Activated naive CD4-positive, alpha-beta T cell treated with anti-CD3 and anti-CD28 coated beads, Interleukin-2, amount 50 U/mL, for 16 hours (primary cell): ENCODE data around the gene TCF23.
"Not testable (repeated sequence)": the region's sequence is repeated elsewhere in the genome, so short reads cannot be mapped to it uniquely, and the experiment has no call there.

Source experiments
- DNase-seq: peaks from one replicate; pipeline ENCODE4 v3.0.0-alpha.2; 2020

TCF23 gene

DNA sequence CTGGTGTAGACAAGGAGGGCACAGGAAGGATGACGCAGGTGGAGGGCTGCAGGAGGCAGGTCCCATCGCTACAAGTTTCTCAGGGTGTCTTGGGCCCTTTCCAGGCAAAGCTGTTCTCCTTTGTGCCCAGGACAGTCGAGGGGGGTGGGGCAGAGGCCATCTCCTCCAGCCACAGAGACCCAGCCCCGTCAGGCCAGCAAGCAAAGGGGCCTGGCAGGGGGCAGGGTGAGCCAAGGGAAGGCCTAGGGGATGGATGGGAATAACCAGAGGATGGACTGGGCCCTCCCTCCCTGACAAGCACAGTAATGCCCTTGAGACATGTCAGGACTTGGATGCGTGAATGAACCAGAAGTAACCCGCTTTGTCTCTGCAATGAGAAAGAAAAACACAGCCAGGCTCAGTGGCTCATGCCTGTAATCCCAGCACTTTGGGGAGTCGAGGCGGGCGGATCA is 6.3 kb downstream of the TCF23 start:
- no peak for DNase-seq

DNA sequence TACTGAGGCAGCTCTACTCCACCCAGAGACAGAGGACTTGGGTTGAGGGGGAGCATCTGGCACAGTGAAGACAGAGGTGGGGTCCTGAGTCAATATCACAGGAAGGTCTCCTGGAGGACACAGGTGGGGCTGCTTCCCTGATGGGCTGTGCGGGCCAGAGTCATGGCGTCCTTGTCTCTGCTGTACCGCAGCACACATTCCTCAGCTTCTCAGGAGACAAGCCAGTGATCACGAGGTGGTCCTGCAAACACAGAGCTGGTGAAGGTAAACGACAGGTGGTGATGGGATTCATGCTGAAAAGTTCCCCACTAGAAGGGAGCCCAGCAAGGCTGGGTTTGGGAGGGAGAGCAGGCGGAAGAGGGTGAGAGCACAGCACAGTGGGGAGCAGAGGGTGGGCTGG is 9.7 kb downstream of the TCF23 start:
- no peak for DNase-seq

DNA sequence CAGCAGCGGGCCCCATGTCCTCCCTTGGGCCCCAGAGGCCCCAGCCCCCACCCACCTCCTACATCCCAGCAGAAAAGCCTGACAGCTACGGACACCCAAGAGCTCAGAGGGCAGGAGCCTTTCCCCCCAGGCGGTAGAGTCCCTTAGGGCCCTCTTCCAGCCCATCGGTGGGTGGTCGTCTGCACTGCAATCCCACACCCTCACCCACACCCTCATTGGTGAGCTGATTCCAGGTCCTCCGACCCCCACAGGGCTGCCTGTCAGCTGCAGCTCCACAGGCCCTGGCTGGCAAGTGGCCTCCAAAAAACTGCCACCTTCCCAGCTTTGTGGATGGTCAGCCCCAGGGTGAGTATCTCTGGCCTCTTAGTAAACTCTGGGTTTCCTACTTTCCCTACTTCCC is 10.5 kb downstream of the TCF23 start:
- no peak for DNase-seq

DNA sequence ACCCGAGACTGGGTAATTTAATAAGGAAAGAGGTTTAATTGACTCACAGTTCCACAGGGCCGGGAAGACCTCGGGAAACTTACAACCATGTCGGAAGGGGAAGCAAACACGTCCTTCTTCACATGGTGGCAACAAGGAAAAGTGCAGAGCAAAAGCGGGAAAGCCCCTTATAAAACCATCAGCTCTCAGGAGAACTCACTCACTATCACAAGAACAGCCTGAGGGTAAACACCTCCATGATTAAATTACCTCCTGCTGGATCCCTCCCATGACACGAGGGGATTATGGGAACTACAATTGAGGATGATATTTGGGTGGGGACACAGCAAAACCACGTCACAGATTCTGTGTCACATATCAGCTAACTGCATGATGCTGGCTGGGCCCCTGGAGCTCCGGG is 11.4 kb downstream of the TCF23 start:
- DNase-seq, result no peak

DNA sequence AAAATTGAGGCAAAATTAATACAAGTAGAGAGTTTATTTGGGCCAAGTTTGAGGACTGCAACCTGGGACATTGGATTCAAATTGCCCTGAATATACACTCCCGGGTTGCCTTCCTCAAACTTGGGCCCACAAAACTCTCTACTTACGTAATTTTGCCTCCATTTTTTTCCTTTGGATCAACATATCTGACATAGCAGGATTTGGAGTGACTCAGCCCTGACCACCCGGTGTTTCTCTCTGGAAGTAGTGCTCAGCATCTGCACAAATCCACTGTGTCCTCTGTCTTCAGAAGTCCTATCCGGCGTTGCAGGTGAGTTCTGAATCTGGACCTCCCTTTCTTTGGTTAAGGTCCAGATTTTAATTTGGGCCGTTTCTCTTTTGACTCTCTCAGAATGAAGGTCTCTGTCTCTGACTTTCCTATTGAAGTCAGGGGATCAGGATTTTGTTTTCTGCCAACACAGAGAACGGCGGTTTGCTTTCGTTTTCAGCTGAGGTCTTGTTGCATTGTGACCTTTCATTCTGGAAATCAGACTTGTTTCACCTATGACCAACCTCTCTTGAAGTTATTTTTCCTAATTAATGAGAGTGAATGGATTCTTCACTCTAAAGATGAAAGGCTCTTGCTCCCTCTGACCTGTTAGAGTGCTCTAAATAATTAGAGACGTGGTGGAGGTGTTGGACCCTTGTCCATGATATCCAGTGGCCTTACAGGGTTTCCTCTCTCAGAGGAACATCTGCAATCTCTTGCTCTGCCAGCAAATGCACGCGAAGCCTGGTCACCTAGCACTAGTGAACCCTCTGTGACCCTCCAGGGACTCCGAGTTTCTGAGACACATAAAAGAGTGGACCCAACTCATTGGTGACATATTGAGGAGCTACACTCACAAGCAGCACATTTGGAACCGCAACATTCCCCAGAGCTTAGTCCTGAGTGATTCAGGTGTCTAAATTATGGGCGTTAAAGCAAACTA is 13.6 kb downstream of the TCF23 start:
- no peak for DNase-seq

DNA sequence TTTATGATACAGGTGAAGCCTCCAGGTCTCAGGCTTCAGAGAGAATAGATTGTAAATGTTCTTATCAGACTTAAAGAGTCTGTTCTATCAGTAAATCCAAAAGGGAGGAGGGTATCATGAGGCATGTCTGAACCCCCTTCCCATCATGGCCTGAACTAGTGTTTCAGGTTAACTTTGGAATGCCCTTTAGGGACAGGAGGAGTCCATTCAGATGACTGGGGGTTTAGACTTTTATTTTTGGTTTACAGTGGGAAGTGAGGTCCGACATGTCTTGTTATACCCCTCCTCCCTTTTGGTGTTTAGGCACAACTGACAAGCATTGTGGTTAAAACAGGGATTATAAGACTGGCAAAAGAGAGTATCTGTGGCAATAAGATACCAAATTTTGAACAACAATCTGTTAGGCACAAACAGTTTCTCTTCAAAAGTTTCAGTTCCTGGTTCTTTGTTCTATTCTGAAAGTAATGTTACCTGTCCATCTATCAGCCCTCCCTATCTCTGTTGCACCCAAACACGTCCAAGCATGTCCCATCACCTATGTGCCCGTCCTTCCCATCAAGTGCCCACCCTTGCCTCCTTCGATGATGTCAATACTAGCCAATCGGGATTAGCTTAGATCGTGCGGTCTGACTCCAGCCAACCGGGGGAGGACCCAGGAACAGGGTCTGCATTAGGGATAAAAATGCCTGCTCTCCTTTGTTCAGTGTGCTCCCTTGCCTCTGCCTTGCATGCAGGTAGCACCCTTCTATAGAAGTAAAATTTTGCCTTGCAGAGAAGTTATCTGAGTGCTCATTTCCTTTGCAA is 16.4 kb downstream of the TCF23 start:
- DNase-seq, result no peak

DNA sequence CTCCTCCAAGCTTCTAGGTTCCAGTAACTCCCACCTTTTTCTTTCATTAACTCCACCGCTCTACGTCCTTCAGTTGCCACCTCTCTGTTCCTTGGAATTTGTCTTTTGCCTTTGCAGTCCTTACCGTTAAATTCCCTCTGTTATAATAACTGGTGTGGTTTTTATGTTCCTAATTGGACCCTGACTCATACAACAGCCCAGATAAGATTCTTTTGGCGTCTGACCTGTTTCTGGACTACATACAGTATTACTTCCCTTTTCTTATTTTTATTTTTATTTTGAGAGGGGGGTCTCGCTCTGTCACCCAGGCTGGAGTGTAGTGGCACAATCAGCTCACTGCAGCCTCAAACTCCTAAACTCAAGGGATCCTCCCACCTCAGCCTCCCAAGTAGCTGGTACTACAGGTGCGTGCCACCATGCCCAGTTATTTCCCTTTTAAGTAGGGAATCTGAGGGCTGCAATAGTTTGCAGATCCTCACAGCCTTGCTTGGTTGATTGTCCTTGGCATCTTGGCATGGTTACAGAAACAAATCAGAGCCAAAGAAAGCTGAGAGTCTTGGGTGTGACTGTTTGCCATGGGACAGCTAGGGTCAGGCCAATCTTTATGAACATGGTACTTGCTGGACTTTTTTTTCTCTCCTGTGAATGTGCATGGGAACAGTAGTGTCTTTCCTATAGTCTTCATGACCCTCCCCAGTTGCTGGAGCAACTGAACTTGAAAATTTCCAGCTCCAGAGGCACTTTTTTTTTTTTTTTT is 22.0 kb downstream of the TCF23 start:
- no peak for DNase-seq

DNA sequence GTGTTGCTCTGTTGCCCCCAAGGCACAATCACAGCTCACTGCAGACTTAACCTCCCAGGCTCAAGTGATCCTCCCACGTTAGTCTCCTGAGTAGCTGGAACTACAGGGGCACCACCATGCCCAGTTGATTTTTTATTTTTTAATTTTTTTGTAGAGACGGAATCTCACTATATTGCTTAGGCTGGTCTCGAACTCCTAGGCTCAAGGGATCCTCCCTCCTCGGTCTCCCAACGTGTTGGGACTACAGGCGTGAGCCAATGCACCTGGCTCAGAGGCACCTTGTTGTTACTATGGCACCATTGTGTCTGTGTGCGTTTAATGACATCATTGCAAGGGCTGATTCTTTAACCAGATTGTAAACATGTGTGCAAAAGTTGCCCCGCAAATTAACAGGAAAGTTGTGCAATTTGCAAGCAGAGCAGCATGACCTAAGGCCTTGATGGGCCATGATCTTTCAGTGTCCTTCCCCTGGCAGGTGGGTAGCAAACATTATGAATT is 22.6 kb downstream of the TCF23 start:
- DNase-seq, result no peak

DNA sequence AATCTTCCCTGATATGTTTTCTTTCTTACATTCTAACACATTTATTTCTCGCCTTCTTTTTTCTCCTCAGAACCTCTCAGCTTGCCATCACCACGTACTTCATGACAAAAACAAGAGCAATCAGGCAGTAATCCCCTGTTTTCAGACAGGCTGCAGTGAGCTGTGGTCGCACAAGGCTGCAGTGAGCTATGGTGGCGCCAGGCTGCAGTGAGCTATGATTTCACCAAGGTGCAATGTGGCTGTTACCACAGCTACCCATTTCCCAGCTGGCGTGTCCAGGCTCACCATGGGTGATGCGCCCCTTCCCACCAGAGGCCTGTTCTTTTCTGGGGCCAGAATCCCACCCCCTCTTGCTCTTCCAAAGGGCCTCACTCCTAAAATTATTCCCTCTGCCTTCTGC is 25.8 kb downstream of the TCF23 start:
- DNase-seq, result no peak

DNA sequence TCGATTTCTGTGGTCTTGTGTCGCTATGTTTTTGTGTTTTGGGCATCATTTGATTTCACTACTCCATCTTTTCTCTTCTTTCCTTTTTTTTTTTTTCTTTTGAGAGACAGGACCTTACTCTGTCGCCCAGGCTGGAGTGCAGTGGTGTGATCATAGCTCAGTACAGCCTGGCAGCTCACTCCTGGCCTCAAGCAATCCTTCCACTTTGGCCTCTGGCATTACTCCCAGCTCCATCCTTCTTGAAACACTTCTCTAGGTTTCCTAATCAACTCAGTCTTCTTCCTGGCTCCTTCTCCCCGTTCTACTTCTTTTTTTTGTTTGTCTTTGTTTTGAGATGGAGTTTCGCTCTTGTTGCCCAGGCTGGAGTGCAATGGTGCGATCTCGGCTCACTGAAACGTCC is 26.5 kb downstream of the TCF23 start:
- no peak for DNase-seq

DNA sequence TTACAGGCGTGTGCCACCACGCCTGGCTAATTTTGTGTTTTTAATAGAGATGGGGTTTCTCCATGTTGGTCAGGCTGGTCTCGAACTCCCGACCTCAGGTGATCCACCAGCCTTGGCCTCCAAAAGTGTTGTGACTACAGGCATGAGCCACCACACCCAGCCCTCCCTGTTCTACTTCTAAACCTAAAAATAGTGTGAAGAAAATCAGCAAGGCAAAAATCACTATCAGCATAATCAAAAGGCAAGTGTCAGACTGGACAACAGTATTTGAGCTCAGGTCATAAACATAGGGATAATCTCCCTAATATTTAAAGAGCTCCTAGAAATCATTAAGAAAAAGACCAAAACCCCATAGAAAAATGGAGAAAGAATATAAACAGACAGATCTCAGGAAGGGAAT is 27.0 kb downstream of the TCF23 start:
- DNase-seq, result not testable (repeated sequence)

DNA sequence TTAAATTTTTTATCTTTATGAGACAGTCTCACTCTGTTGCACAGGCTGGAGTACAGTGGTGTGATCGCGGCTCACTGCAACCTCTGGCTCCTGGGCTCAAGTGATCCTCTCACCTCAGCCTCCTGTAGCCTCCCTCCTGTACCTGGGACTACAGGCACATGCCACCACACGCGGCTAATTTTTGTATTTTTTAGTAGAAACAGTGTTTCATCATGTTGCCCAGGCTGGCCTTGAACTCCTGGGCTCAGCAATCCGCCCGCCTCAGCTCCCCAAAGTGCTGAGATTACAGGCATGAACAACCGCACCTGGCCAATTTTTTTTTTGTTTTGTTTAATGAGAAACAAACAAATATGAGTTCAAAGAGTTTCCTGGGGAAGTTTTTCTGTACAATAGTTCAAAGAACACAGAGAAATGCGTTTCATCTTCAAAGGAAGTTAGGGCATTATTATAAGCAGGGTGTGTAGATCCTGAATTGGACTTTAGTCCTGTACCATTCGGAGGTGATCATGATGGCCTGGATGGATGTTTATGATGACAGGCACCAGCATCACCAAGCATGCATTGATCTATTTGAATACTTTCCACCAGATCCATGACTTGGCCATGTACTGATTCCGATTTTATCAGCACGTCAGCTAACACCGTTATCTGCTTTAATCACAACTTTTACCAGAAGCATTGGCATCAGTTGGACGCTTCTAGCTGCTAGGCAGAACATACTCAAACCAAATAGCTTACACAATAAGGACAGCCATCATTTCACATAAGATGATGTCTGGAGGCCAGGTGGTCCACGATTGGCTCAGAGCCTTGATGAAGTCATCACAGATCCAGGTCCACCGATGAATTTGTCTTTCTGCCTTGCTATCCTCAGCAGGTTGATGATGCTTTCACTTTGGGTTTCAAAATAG is 28.9 kb downstream of the TCF23 start:
- DNase-seq, result no peak

DNA sequence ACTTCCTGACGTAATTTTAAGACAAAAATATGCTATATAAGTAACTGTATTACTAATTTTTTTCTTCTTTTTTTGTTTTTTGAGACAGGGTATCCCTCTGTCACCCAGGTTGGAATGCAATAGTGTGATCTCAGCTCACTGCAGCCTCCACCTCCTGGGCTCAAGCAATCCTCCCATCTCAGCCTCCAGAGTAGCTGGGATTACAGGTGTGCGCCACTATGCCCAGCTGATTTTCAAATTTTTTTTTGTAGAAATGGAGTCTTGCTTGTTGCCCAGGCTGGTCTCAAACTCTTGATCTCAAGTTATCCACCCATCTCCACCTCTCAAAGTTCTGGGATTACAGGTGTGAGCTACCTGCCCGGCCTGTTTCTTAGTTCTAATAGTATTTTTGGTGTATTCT is 29.7 kb downstream of the TCF23 start:
- DNase-seq, result no peak

DNA sequence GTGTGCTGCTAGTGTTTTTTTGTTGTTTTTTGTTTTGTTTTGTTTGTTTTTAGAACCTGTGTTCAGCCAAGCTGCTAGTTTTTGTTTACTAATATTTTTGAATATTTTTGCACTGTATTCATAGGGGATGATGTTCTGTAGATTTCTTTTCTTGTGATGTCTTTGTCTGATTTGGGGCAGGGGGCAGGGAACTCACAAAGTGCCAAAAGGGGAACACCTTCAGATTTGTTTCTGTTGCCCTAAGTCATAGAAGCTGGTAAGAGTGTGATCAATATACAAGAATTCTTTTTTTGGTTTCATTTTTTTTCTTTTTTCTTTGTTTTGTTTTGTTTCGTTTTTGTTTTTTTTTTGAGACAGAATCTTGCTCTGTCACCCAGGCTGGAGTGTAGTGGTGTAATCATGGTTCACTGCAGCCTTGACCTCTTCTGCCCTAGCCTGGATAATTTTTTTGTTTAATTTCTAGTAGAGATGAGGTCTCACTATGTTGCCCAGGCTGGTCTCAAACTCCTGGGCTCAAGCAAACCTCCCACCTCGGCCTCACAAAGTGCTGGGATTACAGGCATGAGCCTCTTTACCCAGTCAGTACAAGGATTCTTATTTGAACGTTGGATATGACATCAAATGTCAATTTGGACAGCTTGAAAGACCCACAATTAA is 30.7 kb downstream of the TCF23 start:
- DNase-seq, result no peak

DNA sequence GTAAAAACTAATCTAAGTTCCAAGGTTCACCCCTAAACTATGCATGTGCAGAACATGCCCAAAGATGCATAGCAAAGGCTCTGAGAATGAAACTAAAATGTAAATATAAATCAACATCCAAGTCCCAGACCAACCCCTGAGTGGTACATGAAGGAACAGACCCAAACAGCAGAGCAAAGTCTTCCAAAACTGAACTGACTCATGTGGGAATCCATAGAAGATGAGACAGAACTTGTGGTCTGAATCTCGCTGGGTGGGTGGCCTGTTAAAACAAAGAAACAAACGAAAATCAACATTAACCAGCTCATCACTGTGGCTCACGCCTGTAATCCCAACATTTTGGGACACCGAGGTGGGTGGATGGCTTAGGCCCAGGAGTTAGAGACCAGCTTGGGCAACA is 33.5 kb downstream of the TCF23 start:
- DNase-seq, result no peak

DNA sequence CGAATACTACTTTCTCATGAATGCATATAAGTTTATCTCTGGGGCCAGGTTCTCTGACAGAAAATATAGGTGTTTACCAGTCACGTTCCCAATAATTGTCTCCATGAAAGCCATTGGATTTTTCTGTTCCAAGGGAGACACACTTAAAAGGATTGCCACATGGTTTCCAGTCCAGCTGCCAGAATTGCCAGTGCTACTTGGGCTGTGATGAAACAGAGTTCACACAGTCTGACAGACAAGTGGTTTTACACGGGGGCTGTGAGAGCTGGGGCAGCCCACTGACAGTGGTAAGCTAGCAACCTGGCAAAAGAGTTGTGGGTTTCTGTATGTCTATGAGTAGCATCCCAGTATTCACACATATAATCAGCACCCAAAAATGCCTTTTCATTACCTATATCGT is 35.3 kb downstream of the TCF23 start:
- DNase-seq, result no peak

DNA sequence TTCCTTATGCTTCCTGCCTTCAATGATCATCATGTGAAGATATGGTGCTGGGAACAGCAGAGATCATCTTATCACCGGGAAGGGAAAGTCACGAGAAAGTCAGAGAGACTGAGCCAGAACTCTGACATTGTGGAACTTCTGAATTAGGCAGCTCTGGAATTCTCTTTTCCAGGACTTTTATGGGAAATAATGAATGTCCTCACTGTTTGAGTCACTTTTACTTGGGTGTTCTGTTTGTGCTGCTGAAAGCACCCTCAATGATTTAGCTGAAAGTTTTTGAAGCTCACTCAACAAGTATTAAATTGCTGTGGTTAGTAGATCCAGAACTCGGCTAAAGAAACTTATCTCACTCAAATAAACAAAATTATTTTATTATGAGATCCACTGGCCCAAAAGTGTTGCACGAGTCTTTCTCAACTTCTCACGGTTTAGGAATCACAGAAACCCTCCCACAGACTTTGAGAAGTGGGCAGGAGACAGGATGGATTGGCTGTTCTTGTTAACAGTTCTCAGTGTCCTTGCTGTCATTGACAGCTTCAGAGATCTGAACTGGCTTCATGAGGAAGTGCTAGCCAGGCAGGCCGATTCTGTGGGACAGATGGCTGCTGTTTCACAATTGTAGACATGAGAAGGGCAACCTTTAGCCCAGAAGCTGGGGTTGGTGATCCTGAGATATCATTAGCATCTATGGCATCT is 36.7 kb downstream of the TCF23 start:
- no peak for DNase-seq

DNA sequence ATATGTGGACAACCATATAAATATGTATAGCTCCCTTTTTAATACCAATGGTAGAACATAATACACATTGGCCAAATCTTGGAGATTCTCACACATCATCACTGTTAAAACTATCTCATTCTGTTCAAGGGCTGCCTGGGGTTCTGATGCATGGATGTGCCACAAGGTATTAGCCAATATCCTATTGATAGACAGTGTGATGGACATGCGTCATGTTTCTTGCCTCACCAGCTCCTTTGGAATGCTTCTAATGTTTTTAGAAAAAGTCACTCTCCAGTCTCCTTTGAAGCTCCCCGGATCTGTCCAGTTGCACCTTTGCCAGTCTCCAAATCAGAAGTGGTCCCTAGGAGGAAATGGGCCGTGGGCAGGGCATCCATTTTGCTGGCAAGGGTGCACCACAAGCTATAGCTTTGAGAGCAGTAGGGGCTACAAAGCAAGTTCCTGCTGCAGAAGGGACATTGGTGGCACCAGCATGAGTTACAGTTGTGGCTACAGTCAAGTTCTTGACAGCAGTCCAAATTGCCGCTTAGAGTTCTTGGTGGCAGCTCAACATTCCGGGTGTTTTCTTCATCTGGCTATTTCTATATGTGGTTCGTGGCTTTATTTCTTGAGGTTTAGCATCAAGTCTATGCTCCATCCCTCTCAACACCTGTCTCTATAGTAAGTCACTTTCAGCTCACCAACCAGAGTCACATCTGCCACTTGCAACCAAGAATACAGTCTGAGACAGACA is 38.0 kb downstream of the TCF23 start:
- DNase-seq, result no peak

DNA sequence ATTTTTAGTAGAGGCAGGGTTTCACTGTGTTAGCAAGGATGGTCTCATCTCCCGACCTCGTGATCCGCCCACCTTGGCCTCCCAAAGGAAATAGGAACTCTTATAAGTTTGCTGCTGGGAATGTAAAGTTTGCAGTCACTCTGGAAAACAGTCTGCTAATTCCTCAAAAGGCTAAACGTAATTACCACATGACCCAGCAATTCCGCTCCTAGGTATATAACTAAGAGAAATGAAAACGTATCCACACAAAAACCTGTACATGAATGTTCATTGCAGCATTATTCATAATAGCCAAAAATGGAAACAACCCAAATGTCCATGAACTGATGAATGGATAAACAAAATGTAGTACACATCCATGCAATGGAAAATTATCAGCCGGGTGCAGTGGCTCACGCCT is 41.2 kb downstream of the TCF23 start:
- no peak for DNase-seq
